HG03066 (cell line): Measurements from ENCODE around the gene GGT1.
"Not testable (repeated sequence)": the region's sequence is repeated elsewhere in the genome, so short reads cannot be mapped to it uniquely, and the experiment has no call there.

Experiments used
- ATAC-seq: cut with Tn5 transposase; IDR thresholded peaks from one replicate; pipeline ENCODE4 v1.9.1; 2021; ENCODE audit warnings: low read depth; ENCODE audit not compliant: unreplicated experiment

The GGT1 gene

DNA sequence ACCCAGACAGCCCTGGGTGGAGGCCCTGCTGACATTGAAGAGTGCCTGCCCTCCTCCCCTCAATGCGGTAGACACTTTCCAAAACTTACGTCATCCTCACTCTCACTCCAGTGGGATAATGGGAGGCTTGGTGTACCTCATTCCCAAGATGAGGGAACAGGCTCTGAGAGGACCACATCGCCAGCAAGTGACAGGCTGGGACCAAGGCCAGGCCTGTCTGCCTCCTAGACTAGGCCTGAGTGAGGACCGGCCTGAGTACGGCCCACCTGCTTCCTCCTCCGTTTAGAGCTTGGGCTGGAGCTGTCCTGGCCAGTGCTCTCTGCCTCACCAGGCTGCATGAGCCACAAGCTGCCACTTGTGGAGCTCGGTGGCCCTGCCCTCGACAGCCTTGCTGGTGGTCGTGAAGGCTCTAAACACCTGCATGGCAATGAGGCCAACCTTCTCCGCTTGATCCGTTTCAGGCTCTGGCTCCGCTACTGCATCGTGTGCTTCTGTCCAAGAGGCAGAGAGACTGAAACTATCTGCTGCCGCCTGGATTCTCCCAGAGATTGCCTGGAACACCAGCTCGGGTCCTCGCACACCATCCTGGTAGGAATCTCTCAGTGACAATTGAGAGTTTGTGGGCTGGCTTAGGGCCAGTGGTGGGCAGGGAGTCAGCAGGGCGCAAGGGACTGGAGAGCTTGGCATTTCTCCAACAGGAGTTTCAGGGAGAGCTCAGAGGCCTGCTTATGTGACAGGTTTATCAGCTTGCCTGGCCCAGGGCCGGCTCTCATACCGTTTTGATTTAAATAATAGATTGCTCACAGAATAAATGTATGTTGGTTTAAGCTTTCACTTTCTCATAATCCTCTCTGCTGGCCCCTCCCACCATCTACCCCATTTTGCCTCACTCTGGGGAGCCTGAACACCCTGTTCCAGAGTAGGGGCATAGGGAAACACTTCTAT lies 19.5 kb upstream of the GGT1 start:
- no peak for ATAC-seq

DNA sequence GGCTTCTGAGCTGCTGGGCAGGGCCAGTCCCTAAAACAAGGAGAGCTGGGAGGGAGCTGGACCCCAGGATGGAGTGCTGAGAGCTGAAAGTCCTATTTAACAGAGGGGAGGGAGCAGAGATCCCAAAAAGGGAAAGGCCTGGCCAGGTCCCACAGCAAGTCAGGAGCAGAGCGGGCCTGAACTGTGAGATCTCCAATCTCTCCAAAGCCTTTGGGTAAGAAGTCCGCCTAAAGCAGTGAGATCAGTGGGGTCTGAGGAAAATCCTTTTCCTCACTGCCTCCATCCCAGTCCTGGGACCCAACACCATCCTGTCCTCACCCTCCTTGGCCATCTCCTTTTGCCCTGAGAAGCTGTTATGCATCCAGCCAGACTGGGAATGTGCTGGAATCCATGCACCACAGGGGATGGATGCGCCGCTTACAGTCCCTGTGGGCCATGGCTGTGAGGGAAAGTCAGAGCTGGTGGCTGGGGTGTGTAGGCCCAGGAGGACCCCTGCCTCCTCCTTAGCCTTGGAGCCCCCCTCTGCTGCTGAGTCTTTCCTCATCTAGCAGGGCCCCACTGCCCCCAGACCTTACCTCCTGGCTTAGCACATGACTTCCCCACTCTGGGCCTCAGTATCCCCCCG lies 18.7 kb upstream of the GGT1 start:
- no peak for ATAC-seq

DNA sequence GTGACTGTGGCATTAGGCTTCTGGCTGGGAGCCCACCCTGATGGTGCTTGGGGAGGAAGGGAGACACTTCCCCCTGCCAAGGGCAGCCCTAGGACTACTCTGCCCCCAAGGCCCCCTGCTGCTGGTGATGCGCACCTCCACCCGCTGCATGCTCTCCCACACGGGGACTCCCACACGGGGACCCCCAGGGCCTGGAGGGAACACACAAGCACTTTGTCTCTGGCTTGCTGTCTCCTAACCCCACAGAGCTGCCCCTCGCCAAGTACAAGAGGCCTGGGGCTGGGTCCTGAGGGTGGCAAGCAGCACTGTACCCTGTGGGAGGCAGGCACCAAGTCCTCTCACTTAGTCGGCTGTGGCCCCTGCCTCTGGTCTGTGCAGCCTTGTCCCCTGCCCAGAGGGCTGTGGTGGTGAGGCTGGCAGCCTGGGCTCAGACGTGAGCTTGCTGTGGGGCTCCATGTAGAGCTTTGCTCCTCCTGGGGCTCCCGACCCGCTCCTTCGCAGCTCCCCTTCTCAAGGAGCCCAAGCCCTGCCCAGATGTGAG lies 18.1 kb upstream of the GGT1 start:
- ATAC-seq: no peak

DNA sequence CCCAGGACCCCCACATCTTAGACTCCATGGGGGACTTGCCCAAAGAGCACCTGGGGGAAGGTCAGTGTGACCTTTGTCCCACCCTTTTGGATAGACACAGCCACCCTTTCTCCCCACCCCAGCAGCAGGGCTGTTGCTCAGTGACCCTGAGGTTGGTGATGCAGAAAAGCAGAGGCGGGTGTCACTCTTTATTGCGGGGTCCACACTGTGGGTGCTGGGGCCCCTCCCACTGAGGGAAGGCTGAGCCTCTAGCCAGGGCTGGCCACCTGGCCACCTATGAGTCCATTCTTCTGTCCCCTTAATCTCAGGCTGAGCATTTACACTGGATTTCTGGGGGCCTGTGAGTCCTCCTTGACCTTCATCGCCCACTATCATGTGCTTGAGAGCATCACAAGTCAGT lies 17.5 kb upstream of the GGT1 start:
- ATAC-seq: no peak

DNA sequence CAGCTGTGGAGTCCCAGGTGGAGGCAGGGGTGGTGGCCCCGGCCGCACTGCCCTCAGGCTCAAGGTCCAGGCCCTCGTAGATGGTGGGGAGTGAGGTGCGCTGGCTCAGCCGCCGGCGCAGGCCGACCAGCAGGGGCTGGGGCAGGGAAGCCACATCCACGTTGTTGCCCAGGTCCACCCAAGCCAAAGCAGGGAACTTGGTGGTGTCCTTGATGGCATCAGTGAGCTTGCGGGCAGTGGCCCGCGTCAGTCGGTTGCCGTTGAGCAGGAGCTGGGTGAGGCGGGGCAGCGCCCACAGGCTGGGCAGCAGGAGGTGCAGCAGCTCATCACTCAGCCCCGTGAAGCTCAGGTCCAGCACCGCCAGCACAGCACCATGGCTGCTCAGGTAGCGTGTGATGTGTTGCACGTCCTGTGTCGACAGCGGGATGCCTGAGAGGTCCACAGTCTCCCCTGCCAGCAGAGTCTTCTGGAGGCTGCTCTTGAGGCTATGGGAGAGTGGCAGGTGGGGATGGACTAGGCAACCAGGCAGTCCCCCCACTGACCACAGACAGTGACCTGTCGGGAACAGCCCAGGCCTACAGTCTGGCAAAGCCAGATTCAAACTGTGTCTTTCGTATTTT lies 17.0 kb upstream of the GGT1 start:
- no peak for ATAC-seq

DNA sequence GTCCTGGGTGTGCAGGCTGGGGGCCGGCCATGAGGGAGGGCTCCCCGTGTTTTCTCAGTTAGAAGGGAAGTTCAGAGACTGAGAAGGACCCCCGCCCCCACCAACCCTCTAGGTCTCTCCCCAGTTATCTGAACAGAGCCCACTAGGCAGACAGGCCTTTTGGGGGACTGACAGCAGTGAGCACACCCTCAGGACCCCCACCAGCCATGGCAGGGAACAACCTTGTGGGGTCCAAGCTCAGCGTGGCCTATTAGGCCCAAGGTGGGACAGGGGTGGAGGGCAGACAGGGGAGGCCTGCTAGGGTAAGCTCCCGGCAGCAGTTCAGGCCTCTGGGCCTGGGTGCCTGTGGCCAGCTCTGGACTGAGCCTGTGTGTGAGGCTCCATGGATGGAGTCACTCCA lies 15.7 kb upstream of the GGT1 start:
- ATAC-seq: no peak

DNA sequence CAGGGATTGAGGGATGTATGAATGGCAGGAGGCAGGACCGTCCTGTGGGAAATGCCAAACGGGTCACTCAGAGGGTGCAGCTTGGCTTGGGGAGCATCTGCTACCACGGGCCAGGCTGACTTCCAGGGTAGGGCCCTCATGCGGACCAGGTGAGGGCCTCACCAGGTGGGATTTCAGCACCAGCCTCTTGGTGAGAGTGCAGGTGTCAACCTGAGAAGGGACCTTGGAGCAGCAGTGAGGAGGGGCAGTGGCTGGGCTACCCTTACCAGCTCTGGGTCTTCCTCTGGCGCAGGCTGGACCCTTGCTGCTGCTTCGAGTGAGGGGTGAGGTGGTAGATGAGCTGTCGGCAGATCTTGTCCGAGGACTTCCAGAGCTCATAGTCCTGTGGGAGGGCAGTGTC lies 15.0 kb upstream of the GGT1 start:
- ATAC-seq: no peak

DNA sequence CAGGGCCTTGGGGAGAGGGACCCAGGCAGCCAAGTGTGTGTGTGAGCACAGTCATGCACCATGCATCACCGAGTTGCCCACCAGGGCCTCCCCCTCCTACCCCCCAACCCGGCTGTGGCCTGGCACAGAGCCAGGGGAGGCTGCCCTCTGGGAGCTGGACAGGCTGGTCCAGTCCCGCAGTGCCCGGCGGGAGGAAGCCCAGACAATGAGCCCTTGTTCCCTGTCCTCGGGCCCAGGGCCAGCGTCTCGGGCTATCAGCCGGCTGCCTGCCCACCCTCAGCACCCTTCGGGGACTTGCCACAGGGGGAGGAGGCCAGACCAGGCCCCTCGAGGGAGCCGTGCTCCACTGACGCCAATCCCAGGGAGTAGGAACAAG lies 14.6 kb upstream of the GGT1 start:
- ATAC-seq: no peak

DNA sequence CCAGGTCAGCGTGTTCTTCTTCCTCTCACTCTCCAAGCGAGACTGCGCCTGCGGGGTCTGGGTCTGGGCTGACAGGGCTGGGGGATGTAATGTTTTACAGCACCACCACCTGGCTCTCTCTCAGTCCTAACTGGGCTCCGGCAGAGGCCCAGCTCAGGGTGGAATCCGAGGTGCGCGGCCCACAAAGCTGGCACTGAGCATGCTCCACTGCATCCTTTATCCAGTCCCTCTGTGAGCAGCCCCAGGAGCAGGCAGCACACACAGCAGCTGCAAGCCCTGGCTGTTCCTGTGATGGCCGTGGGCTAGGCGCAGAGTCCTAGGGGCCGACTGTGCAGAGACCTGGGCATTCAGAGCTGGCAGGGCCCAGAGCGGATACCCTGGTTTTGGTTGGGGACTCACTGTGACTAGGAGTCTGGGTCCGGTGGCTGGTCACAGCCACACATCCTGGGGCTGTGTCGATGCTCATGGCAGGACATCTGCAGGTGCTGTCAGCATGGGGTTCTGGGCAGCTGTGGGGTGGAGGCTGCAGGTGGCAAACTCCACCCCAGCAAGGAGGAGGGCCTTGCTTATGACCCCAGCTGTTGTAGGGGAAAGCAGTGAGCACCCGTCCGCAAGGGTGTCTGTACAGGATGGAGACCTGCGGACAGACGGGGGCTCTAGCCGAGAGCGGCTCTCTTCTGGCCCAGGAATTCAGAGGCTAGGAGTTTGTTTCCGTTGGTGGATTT lies 14.1 kb upstream of the GGT1 start:
- ATAC-seq: no peak

DNA sequence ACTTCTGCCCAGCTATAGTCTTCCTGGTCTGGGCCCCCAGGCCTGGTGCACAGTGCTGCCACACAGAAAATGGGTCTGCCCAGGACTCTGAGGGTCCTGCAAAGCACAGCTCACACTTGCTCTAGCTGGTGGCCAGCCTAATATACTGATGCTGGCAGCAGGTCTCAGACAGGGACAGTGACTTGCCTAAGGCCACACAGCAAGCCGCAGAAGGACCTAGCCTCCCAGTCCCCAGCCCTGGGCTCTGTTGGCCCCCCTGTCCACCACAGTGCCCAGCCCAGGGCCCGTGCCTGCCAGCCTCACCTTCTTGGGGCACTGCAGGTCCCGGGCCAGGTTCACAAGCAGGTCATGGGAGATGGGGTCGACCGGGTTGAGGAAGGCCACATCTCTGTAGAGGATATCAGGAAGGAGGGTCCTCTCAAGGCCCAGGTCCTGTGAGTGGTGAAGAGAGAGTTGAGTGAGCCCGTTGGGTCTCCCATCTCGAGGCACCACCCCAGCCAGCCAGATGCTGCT lies 13.4 kb upstream of the GGT1 start:
- ATAC-seq: no peak

DNA sequence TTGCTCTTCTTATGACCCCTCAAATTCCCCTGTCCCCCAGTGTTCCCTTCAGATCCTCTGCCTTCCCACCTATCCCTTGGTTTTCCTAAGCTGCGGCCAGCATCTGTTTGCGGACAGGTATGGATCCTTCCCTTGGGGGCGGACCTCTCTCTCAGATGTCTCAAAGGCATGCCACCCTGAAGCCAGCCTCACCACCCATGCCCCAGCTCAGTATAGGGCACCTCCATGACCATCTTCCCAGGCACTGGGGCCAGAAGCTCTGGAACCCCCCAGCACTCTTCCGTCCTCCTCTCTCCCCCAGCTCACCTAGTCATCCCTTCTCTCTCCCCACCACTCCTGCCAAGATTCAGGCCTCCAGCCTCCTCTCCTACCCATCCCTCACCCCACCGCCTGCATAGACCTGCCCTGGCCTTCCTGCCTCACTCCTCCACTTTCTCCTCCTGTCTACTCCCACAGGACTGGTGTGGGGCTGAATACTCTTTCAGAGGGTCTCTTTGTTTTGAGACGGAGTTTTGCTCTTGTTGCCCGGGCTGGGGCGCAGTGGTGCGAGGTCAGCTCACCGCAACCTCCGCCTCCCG lies 12.3 kb upstream of the GGT1 start:
- no peak for ATAC-seq

DNA sequence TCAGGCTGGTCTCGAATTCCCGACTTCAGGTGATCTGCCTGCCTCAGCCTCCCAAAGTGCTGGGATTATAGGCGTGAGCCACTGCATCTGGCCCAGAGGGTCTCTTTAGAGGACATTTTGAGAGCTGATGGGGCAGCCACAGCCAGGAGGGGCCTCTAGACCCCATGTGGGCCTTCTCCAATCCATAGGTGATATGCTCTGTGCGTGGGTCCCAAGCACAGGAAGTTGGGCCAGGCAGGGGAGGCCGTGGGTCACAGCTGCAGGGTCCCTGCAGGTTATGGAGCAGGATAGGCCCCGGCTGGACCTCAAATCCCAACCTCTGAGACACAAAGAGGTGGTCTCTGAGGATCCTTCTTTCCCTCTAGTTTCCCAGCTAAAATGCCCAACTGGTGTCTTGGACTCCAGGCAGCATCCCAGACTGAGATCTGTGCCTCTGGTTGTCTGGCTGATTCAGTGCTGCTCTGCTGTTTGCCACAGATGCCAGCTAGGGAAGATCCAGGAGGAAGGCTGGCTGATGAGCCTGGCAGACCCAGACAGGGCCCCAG lies 11.6 kb upstream of the GGT1 start:
- no peak for ATAC-seq

DNA sequence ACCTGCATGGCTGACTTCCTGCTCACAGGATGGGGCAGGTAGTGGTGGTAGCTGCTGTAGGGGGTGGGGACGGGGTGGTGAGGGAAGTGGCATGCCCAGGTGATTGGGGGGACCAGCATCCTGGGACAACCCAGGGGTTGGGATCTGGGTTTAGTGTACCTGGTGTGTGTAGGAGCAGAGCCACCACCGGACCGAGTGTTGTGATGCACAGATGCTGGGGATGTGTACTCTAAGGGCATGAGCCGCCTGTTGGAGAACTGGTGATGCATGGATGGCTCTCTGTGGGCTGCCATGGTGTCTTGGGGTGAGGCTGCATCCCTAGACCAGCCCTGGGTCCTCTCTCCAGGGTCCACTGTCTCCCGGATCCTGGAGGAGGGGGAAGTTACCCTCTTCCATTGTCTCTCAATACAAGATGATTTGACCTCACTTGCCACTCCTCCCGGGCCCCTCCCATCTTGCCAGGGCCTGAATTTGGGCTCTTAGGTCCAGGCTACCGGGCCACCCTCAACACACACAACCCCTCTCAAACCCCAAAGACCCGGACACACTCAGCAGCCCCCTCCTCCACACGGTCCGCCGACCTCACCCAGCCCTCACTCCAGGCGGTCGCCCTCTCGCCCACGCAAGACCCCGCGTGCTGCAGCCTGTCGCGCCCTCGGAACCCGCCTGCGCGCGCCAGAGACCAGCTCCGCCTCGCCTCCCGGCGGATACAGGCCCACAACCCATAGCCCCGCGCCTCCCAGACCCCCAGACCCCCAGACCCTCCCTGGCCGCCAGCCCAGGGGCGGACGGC lies 10.7 kb upstream of the GGT1 start:
- ATAC-seq: no peak

DNA sequence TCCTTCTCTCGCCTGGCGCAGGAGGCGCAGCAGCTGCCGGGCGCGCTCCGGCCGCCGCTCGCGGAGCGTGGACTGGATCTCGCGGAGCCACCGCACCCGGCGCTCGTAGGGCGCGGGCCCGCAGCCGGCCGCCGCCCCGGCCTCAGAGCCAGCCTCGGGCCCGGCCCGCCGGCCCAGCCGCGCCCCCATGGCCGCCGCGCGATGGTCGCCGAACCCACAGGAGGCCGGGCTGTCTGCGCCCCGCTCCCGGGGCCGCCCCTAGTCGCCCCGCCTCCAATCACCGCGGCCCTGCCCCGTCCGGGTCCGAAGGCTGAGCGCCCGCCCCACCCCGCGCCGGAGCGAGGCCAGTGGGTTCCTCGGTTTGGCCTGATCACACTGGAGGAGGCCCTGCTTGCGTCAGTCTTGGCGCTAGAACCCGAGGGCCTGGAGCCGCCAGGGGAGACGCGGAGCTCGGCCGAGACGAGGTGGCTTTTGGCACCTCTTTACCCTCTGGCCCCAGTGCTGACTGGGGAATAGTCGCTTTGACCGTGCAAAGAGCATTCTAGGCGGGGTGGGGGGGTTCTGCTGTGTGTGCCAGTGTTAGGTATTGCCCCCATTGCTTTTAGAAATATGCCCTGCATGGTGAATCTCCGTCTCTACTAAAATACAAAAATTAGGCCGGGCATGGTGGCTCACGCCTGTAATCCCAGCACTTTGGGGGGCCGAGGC lies 10.0 kb upstream of the GGT1 start, which contains the start of gene LRRC75B:
TSS of gene LRRC75B (minus strand) at position 223 of the 708 bp plus-strand sequence. CDS start at position 189, 34 bp downstream.
- ATAC-seq: peak; percentile 80

DNA sequence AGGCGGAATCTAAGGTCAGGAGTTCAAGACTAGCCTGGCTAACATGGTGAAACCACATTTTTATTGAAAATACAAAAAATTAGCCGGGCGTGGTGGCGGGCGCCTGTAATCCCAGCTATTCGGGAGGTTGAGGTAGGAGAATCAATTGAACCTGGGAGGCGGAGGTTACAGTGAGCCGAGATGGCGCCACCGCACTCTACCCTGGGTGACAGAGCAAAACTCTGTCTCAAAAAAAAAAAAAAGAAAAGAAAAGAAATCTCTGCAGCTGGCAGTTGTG lies 9.5 kb upstream of the GGT1 start:
- not testable (repeated sequence) for ATAC-seq

DNA sequence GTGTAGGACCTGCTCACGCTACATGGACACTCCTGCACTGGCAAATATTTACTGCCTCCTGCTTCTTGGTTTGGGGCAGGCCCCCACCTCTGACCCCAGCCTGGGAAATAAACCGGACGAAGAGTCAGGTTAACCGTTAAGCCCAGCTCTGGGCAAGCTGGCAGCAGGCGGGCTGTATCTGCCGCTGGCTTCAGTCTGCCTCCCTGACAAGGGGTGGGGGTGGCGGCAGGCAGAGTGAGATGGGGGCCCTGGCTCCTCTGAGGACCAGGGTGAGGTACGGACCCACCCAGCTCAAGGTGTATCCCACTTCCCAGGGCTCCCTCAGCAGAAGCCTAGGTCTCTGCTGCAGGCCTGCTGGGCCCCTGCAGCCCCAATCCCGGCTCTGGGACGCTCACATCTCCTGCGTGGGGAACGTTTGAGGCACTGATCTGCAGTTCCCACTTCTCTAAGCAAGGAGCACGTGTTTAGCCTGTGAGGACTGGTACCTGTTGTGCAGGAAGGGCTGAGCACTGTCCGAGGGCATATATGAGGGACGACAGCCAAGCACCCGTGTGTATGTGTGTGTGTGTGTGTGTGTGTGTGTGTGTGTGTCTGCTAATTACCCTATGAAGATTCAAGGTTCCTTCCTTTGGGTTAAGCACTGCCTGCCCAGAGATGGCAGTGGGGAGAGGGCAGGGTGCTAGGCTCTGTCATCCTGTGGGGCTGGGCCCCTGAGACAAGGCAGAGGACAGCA lies 9.0 kb upstream of the GGT1 start:
- ATAC-seq: no peak

DNA sequence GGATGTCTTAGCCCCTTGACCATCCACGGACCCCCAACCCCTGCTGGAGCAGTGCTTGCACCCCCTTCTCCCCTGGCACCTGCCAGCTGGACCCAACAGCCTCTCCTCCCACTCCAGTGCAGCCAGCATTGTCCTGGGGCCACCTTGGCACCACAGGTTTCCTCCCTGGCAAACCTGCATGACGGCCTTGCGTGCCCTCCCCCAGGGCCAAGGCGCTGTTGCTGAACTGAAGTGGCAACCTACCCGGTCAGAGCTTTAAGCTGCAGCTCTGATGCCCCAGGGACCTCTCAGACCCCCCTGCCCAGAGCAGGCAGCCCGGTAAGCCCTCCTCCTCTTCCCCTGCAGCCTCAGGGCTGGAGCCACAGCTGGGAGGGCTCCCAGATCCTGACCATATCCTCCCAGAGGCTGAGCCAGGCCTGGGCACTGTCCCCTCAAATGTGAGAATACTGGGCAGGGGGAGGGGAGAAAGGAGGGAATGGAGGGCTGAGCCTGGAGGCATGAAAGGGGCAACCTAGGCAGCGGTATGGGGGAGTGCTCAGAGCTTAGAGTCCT lies 8.3 kb upstream of the GGT1 start:
- ATAC-seq: no peak

DNA sequence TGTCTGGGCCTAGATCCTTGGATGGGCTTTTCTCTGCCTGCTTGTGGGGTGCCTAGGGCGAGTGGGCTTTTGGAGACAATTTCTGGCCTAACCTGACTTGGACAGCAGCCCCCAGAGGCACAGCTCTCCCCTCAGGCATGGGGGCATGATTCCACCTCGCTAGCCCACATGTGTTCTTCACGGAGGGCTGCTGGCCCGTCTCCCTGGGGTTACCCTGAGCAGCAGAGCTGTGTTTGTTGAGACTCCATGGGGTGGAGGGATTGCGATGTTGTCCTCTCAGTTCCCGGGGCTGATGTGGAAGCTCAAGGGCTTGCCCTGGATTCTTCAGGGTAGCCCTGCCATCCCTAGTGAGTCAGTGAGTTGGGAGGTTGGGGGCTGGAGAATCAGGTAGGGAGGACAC lies 7.8 kb upstream of the GGT1 start:
- no peak for ATAC-seq
